ENCODE results near the gene FHIT. TPM values are rescaled to one million over a fixed set of nuclear protein-coding genes. Genes with fewer than 3 reads are reported as not detected.

FHIT gene
- total and polyA plus RNA-seq, 7 donors = 2.4 to 10.2 (median 6.1) TPM

DNA sequence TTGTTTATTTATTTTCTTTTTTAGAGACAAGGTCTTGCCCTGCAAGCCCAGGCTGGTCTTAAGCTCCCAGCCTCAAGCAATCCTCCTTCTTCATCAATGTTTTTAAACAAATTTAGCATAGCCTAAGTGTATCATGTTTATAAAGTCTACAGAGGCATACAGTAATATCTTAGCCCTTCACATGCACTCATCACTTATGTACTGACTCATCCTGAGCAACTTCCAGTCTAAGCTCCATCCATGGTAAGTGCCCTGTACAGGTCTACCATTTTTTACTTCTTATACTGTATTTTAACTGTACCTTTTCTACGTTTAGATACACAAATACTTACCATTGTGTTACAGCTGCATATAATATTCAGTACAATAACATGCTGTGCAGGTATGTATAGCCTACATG lies 860.0 kb downstream of the FHIT start:
- 72 to 80% methylated on average over 1 of the region's 1 CpG for WGBS, 2 donors
- H3K36me3 ChIP-seq = no peaks in the 10 kb centered on the region
- no peak overlapping the region for H3K4me3 ChIP-seq
- no peaks in the 10 kb centered on the region for H3K27me3 ChIP-seq
- no peak for DNase-seq
- H3K4me1 ChIP-seq = no peaks in the 10 kb centered on the region
- TF ChIP-seq EP300 (IDR thresholded peaks at IDR 0.05) (no peak), POLR2A (IDR thresholded peaks at IDR 0.05) (no peak), POLR2AphosphoS5 (IDR thresholded peaks at IDR 0.05) (no peak)
- TF ChIP-seq, protein P1, sequence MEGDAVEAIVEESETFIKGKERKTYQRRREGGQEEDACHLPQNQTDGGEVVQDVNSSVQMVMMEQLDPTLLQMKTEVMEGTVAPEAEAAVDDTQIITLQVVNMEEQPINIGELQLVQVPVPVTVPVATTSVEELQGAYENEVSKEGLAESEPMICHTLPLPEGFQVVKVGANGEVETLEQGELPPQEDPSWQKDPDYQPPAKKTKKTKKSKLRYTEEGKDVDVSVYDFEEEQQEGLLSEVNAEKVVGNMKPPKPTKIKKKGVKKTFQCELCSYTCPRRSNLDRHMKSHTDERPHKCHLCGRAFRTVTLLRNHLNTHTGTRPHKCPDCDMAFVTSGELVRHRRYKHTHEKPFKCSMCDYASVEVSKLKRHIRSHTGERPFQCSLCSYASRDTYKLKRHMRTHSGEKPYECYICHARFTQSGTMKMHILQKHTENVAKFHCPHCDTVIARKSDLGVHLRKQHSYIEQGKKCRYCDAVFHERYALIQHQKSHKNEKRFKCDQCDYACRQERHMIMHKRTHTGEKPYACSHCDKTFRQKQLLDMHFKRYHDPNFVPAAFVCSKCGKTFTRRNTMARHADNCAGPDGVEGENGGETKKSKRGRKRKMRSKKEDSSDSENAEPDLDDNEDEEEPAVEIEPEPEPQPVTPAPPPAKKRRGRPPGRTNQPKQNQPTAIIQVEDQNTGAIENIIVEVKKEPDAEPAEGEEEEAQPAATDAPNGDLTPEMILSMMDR (IDR thresholded peaks at IDR 0.05) = no peak
- intact Hi-C loops (cut with DNase I) = no loop called here
- no peak overlapping the region for H3K27ac ChIP-seq
- H3K9me3 ChIP-seq = no peaks in the 10 kb centered on the region

DNA sequence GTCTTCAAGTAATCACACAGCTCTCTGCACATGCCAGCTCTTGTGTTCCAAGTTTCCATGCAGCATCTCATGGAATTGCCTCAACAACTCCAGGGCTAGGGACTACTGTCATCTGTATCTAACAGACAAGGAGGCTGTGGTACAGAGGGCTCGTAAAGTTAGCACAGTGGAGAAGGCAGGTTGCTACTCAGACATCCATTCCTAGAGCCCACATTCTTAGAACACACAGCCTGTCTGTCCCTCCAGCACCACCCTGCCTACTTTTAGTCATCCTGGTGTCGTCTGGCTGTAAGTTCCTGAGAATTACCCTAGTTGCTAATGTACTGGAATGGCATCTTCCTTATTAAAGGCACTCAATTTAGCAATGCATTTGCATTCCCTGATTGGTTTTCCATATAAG lies 862.5 kb downstream of the FHIT start:
- intact Hi-C loops (cut with DNase I) = no loop called here

DNA sequence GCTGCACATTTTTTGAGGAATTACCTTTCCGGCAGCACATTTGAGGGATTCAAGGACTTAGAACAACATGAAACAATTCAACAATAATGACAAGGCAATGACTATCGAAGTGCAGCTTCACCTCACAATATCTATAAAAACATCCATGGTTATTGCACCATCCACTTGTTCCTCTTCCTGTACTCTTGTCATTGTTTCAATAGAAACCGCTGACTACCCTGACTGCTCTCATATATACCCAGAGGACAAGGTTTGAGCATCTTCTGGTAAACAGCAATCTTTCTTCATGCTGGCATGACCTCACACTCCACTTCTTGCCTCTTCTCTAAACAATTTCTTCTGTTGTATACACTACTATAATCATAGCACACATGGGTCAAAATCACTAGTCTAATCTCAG lies 864.9 kb downstream of the FHIT start:
- intact Hi-C loops (cut with DNase I) = no loop called here
- Histone ChIP-seq H3K27ac (no peak overlapping the region), H3K9me3 (no peaks in the 10 kb centered on the region), H3K4me3 (no peak overlapping the region), H3K36me3 (no peaks in the 10 kb centered on the region), H3K4me1 (no peaks in the 10 kb centered on the region), H3K27me3 (no peaks in the 10 kb centered on the region)
- no peak for DNase-seq
- WGBS, 2 donors = 62 to 90% methylated on average over 3 of the region's 3 CpGs
- no peak for TF ChIP-seq EP300 (IDR thresholded peaks at IDR 0.05)
- TF ChIP-seq, protein P1 (IDR thresholded peaks at IDR 0.05) = no peak
- no peak for TF ChIP-seq POLR2AphosphoS5 (IDR thresholded peaks at IDR 0.05)

More for the DNA sequence above, 862.5 kb downstream of the FHIT start:
- no peak overlapping the region for H3K4me3 ChIP-seq
- TF ChIP-seq POLR2A (IDR thresholded peaks at IDR 0.05) = no peak
- TF ChIP-seq, protein P1 (IDR thresholded peaks at IDR 0.05) = no peak
- TF ChIP-seq EP300 (IDR thresholded peaks at IDR 0.05) = no peak
- no peak for TF ChIP-seq POLR2AphosphoS5 (IDR thresholded peaks at IDR 0.05)
- no peak for DNase-seq
- no peaks in the 10 kb centered on the region for H3K9me3 ChIP-seq
- 90 to 91% methylated on average over 2 of the region's 2 CpGs for WGBS, 2 donors
- H3K36me3 ChIP-seq = no peaks in the 10 kb centered on the region
- H3K27me3 ChIP-seq = no peaks in the 10 kb centered on the region
- H3K4me1 ChIP-seq = no peaks in the 10 kb centered on the region
- H3K27ac ChIP-seq = no peak overlapping the region

DNA sequence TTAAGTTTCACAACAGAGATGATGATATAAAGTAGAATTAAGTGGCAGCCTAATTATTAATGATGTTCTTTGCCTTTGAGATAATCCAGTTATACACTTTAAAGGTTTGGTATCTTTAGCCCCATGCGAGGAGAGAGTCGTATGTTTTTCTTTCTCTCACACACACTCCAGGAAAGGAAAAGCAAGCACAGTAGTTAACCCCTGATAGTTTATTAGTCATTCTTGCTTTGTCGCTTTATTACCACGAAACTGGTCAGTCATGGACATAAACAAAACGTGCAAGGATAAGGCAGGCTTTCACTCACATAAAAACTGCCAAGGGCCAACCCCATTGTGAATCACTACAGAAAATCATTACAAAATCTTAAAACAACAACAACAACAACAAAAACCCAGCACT lies 866.9 kb downstream of the FHIT start:
- Histone ChIP-seq H3K27me3 (no peaks in the 10 kb centered on the region), H3K9me3 (no peaks in the 10 kb centered on the region), H3K27ac (no peak overlapping the region), H3K4me1 (no peaks in the 10 kb centered on the region), H3K4me3 (no peak overlapping the region), H3K36me3 (no peaks in the 10 kb centered on the region)
- WGBS, 2 donors = 63 to 86% methylated on average over 5 of the region's 5 CpGs
- intact Hi-C loops (cut with DNase I) = no loop called here
- TF ChIP-seq POLR2AphosphoS5 (IDR thresholded peaks at IDR 0.05) (no peak), POLR2A (IDR thresholded peaks at IDR 0.05) (no peak), EP300 (IDR thresholded peaks at IDR 0.05) (no peak)
- TF ChIP-seq, protein P1 (IDR thresholded peaks at IDR 0.05) = no peak
- no peak for DNase-seq

DNA sequence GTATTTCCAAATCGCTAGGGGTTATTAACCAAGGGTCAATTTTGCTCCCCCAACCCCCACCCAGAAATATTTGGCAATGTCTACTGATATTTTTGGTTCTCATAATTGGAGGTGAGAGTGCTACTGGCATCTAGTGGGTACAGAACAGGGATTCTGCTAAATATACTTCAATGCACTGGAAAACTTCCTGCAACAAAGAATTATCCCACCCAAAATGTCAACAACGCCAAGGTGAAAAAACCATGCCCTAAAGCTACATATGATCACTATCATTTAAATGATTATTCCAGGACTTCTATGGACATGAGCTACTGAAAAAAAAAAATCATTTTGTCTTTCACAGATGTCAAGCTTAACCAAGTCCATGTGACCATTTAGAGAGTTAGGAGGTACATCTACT lies 867.9 kb downstream of the FHIT start:
- Histone ChIP-seq H3K27ac (no peak overlapping the region), H3K9me3 (no peaks in the 10 kb centered on the region), H3K27me3 (no peaks in the 10 kb centered on the region), H3K36me3 (no peaks in the 10 kb centered on the region), H3K4me1 (no peaks in the 10 kb centered on the region), H3K4me3 (no peak overlapping the region)
- WGBS, 2 donors = 92% methylated on average over 2 of the region's 2 CpGs
- intact Hi-C loops (cut with DNase I) = no loop called here
- no peak for DNase-seq
- no peak for TF ChIP-seq EP300 (IDR thresholded peaks at IDR 0.05)
- TF ChIP-seq, protein P1 (IDR thresholded peaks at IDR 0.05) = no peak
- TF ChIP-seq POLR2AphosphoS5 (IDR thresholded peaks at IDR 0.05) = no peak
- TF ChIP-seq POLR2A (IDR thresholded peaks at IDR 0.05) = no peak
